Left lobe of liver (tissue), 2 donors: ENCODE results near the gene ZNF276. TPM values are rescaled to one million over a fixed set of nuclear protein-coding genes. Genes with fewer than 3 reads are reported as not detected.
"Not testable (repeated sequence)": the region's sequence is repeated elsewhere in the genome, so short reads cannot be mapped to it uniquely, and the experiment has no call there.

Experiments
- ATAC-seq: fragments of 200-7000 bp; cut with Tn5 transposase; one replicate; pipeline ENCODE4 v1.9.1; 2020; ENCODE audit warnings: mild to moderate bottlenecking, moderate library complexity
- DNase-seq: peaks from one replicate; pipeline ENCODE4 v3.0.0-alpha.2; 2020; ENCODE audit warnings: low spot score
- total RNA-seq: library from RNA; stranded (reverse); gene quantifications from one replicate; pipeline ENCODE4 v1.2.1, GENCODE V29; 2021
- donor health status: DM: no; HTN: no; CAD: no; lungs with moderate emphysema.
- donor health status: DM: no; HTN: yes; CAD: no.

ZNF276 gene
- total RNA-seq, result 13.2 TPM

GRCh38 chr16:89720813-89721545, at the start of gene ZNF276, which contains the start of gene VPS9D1:
Gene ZNF276 (plus strand): TSS chr16:89721537. CDS start chr16:89721641, 104 bp downstream.
Gene VPS9D1 (minus strand): TSS chr16:89720898. CDS start chr16:89720861, 37 bp downstream.
- ATAC-seq (peak; percentile 82), DNase-seq (peak; percentile 91)

GRCh38 chr16:89671565-89671964, 49.8 kb upstream of the ZNF276 start:
- ATAC-seq, result not testable (repeated sequence)

DNA sequence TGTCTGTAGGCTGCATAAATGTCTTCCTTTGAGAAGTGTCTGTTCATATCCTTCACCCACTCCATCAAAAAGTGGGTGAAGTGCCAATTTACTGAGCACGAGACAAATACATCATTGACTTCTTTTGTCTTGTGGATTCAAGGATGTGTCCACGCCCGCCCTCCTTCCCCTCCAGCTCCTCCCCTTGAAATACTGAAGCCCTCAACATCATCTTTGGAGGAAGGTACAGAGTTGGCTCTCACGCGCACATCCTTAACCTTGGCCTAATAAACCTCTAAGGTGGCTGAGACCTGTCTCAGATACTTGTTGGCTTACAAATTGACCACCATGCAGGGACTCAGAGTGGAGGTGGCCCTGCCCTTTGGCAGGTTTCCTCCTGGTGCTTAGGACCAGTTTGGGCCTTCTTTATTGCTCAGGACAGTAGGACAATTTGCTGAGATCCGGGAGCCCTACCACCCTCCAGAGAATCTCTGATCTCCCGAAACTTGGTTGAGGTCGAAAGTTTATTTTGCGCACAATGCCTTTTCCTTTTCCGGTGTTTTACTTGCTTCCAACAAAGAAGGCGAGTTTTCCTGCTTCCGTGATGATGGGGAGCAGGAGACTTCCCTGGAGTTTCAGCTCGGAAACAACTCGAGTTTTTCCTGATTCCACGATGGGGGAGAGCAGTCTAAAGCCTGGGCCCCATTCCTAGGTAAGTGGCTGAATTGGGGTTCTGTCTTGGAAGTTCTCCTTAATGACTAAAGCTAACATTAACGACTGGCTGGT, 49.0 kb upstream of the ZNF276 start:
- DNase-seq (no peak), ATAC-seq (no peak)

More at GRCh38 chr16:89671565-89671964, 49.8 kb upstream of the ZNF276 start:
- not testable (repeated sequence) for DNase-seq

GRCh38 chr16:89678258-89678657, 43.1 kb upstream of the ZNF276 start:
- DNase-seq (no peak), ATAC-seq (no peak)

DNA sequence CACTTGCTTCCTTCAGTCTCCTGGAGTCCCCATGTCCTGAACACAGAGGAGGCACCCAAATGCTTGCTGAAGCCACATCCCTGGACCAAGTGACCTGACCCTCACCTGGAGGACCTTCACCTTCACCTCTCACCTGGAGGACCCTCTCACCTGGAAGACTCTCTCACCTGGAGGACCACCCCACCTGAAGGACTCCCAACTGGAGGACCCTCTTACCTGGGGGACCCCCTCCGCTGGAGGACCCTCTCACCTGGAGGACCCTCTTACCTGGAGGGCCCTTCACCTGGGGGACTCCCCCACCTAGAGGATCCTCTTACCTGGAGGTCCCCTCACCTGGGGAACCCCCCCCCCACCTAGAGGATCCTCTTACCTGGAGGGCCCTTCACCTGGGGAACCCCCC, 35.4 kb upstream of the ZNF276 start:
- ATAC-seq (no peak), DNase-seq (no peak)

- peak; percentile 95 for DNase-seq
- ATAC-seq, result peak; percentile 82
Observed at GRCh38 chr16:89686520-89687091, 34.7 kb upstream of the ZNF276 start, which contains the start of gene CDK10. Gene CDK10 (plus strand): TSS chr16:89686689. CDS start chr16:89686711, 22 bp downstream.

DNA sequence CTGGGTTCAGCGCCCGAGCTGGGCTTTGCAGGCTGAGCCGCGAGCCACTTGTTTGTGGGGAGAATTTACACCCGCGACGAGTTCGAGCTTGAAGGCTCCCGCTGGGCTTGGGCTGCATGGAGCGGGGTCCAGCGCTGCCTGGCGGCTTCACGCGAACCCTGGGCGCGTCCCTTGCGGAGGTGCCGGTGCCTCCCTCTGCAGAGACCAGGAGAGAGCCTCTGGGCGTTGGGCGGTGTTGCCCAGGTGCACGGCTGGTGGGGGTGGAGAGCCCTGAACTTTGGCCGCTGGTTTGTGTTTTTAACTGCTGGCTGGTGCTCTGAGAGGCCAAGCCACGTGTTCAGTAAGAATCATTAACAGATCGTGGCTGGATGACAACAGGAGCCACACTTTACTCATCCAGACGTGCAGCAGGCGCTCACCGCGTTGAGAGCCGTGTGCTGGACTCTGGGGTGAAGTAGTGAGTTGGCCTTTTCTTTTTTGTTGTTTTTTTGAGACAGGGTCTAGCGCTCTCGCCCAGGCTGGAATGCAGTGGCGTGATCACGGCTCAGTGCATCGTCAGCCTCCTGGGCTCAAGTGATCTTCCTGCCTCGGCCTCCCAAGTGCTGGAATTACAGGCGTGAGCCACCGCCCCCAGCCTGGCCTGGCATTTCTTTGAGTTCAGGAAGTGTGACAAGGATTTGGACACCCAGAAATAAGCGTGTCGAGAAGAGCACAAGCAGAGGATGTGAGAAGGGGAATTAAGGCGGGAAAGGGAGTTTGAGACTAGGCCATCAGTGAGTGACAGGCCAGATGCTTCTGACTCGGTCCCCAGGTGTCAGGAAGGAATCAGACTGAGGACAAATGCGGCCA, 34.0 kb upstream of the ZNF276 start:
- peak; percentile 89 for ATAC-seq
- DNase-seq, result peak; percentile 94

- ATAC-seq (no peak), DNase-seq (no peak)
Observed at GRCh38 chr16:89688395-89688794, 32.9 kb upstream of the ZNF276 start.

- no peak for DNase-seq
Observed at GRCh38 chr16:89689142-89689541, 32.2 kb upstream of the ZNF276 start.

GRCh38 chr16:89689621-89690020, 31.7 kb upstream of the ZNF276 start:
- not testable (repeated sequence) for DNase-seq, ATAC-seq

More at GRCh38 chr16:89689142-89689541, 32.2 kb upstream of the ZNF276 start:
- ATAC-seq, result no peak

DNA sequence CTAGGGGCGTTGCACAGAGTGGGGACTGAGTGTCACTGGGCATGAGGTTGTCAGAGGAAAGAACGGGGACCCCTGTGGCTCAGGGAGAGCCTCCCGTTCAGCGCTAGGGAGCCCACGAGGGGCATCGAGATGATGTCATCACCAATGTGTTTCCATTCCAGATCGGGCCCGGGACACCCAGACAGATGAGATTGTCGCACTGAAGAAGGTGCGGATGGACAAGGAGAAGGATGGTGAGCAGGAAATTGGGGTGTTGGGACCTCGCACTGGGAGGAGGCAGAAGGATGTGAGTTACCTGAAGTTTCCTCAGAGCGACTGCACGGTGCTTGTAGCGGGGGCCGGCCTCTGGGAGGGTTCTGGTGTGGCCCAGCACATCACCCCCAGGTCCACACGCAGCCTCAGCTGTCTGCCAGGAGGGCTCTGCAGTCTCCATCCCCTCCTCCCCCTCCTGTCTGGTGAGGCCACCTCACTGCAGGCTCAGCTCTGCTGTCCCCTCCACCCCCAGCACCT, 30.9 kb upstream of the ZNF276 start:
- no peak for ATAC-seq
- DNase-seq, result no peak

GRCh38 chr16:89691231-89691985, 29.9 kb upstream of the ZNF276 start:
- no peak for DNase-seq
- ATAC-seq, result no peak

GRCh38 chr16:89691986-89692569, 29.3 kb upstream of the ZNF276 start:
- DNase-seq (no peak), ATAC-seq (no peak)

- no peak for ATAC-seq
- no peak for DNase-seq
Observed at GRCh38 chr16:89693289-89693731, 28.0 kb upstream of the ZNF276 start.

GRCh38 chr16:89693931-89694783, 27.2 kb upstream of the ZNF276 start:
- no peak for DNase-seq
- peak; percentile 3 for ATAC-seq

DNA sequence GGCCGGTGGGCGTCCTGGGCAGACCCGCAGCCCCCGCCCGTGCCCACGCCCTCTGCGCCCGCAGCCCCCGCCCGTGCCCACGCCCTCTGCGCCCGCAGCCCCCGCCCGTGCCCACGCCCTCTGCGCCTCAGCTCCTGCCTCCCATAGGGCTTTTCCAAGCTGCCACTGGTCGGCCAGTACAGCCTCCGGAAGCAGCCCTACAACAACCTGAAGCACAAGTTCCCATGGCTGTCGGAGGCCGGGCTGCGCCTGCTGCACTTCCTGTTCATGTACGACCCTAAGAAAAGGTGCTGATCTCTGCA, 26.6 kb upstream of the ZNF276 start:
- not testable (repeated sequence) for DNase-seq, ATAC-seq

- ATAC-seq, result no peak
- no peak for DNase-seq
Observed at GRCh38 chr16:89695086-89695874, 26.1 kb upstream of the ZNF276 start.
